CD4-positive, alpha-beta T cell treated with Interleukin-10 for 1 hour (primary cell): ENCODE data around the gene GPRC5B.
A peak's percentile ranks its signal among the peaks of the same experiment; 100 is the strongest.

Experiments
- DNase-seq: peaks from one replicate; pipeline ENCODE4 v3.0.0-alpha.2; 2020

GPRC5B gene

DNA sequence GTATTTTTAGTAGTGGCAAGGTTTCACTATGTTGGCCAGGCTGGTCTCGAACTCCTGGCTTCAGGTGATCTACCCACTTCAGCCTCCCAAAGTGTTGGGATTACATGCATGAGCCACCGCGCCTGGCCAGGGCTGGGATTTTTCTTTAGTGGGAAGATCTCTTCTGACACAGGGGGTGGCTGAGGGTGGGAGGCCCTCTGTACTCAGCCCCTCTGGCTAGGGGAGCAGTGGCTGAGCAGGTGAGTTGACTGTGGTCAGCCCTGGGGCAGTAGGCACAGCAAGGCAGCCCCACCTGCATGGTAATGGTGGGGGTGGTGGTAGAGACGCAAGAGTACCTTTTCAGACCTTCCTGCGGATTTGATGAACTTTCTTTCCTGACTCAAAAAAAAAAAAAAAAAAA lies 12.3 kb upstream of the GPRC5B start:
- DNase-seq, result no peak

DNA sequence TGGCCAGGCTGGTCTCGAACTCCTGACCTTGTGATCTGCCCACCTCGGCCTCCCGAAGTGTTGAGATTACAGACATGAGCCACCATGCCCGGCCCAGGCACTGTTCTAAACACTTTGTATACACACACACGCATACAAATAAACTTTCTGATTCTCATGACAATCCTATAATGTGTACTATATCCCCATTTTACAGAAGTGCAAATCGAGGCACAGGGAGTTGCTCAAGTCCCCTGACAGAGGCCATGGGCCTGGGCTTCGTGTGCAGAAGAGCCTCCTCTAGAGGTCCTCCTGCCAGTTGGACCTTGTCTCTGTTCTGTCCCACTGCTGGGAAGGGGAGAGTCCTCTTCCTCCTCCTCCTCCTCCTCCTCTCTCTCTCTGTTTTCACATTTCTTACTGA lies 9.9 kb upstream of the GPRC5B start:
- no peak for DNase-seq

DNA sequence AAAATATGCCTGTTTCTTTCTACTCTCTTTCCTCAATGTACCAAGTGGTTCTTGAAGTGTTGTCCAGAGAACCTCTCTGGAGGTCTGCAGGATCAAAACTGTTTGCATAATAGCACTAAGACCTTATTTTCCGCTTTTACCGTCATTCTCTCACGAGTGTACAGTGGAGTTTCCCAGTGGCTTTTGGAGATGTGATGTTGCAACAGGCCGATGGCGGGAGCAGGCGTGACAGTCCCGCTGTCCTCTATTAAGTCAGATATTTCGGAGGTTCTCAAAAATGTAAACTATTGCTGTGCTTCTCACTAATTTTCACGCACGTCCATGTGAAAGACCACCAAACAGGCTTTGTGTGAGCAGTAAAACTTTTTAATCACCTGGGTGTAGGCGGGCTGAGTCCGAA lies 8.3 kb upstream of the GPRC5B start:
- DNase-seq, result no peak

DNA sequence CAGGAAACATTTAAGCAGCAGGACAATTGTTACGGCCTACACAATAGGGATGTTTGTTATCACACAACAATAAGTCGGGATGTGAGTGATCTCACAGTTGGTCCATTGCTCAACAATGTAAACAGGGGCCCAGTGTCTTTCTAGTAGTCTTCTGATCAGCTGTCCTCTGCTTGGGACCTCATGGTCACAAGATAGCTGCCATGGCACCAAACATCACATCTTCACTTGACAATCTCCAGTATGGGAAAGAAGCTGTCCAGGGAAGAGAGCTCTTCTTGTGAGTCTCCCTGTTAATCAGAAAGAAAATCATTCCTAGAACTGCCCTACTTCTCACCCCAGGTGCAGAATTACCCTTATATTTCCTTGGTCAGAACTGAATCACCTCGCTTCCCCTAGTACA lies 6.3 kb upstream of the GPRC5B start:
- no peak for DNase-seq

DNA sequence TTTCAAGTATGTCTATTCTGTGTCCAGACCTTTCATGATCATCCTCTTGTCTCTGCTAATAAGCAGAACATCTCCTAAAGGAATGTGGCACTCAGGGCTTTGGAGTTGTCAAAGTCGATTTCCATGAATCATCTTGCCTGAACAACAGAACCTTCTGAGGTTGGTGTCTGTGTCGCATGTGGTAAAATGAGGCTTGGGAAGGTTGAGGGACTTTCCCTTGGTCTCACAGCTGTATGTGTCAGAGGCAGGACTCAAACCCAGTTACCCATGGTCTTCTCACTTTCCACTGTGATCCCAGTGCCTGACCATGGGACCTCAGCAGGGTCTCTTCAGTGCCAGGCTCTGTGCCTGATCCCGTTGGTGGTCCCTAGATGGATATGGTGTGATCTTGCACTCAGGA lies 4.2 kb upstream of the GPRC5B start:
- no peak for DNase-seq

DNA sequence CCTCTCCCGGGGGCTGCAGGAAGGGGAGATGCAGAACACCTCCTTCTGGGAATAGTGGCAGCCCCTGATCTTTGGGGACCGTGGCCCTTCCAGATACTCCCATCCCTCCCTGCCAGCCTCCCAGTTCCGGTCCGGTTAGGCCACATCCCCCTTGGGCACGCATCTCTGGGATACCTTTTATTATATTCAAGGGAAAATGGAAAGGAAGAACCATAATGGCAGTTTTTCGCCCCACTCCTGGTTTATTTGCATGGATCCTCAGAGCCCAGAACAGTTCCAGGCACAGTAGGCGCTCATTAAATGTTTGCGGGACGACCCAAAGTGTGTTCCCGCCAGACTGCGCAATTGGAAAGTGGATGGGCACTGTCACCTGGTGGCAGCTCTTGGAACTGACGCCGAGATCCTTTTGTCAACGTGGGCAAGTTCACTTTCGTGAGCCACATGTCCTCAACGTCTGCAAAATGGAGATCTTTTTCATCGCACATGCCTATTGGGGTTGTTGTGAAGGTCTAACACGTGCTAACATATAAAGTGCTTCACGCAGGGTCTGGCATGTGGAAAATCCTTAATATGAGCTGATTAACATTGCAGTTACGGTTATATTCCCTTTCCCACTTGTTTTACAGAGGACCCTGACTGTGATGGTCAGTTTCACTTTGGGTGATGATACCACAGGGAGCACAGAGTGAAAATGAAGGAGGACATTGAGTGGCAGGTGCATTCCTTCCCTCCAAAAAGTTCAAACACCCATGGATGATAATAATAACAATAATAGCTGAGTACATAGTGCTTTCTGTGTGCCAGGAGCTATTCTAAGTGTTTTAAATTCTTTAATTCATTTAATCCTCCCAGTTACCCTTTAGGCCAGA lies 1.7 kb upstream of the GPRC5B start:
- DNase-seq, result peak; percentile 84

DNA sequence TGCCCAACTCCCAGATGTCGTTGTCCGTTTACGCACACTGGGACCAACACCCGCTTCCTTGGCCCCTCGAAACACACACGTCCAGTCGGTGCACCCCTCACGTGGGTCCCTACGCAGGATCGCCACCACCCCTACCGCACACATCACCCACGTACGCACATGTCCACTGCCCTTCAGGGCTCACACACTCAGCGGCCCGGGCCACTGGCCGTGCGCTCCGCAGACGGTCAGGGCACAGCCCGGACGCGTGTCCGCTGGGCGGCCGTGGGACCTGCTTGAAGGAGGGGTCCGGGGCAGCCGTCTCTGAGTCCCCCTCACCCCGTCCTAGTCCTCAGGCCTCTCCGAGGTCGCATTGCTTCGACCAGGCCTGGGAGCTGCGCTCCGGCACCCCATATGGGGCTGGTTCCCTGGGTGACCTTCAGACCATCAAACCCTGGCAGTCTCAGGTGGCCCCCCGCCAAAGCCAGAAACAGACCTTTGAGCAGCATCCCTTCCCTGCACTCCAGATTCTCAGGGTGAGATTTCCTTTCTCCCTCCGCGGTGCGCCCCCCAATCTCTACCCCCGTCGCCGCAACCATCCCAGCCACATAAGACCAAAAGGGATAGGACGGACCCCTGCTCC lies 914 bp upstream of the GPRC5B start:
- no peak for DNase-seq

DNA sequence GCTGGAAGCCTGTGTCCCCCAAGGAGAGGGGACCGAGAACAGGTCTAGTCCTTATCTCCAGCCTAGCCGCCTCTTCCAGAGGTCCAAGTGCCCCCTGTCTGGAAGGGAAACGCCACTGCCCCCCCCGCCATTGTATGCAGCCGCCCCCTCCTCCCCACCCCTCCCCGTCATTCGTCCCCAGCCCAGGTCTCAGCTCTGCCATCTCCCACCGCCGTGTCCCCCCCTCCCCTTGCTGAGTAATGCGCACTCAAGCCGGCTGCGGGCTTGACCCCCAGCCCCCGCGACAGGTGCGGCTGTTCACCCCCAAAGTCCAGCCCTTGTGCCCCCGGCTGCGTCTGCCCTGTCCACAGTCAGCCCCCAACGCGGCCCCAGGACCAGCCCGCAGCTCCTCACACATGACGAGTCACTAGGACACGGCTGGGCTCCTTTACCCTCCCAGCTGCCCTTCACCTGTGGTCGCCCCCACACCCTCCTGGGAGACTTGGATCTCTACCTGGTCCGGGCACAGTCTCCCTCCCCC lies 622 bp downstream of the GPRC5B start:
- DNase-seq, result no peak

DNA sequence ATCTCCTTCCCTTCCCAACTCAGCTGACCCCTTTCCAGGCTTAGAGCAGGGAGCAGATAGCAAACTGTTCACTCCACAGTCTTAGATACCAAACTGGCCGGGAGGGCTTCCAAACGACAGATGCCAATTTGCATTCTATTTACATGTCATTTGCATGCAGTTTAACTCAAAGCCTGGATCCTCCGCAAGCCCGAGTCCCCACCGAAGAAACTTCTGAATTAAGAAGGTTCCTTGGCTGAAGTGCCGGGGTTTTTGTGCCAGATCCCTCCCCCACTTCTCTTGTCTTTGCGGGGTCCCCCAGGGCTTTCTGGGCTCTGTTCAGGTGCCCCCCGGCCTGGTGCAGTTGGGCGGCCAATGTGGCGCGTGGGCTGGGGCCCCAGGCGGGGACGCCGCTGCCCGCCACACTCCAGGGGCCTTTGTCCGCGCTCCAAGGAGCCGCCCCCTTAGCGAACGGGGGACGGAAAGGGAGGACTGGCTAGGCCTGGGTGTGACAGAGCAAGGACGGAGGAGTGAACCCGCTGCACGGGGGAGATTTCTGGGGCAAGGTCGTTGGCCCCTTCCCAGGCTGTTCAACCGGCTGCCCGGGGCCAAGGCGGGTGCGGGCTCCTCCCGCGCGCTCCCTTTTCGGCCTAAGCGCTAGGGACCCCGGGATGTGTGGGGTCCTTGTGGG lies 1.2 kb downstream of the GPRC5B start:
- no peak for DNase-seq

DNA sequence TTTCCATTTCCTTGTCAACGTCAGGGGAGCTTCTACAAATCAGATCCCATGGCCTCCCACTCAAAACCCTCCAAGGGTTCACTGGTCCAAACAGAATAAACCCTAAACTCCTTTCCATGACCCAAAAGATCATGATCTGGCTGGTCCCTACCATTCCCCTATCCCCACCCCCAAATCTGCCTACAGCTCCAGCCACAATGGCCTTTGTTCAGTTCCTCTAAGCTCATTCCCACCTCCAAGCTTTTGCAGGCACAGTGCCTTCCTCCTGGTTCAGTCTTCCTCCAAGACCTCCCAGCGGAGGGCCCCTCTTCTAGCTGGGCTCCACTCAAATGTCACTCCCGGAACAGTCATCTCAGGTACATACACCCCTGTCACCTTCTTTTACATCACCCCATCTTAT lies 2.0 kb downstream of the GPRC5B start:
- no peak for DNase-seq

DNA sequence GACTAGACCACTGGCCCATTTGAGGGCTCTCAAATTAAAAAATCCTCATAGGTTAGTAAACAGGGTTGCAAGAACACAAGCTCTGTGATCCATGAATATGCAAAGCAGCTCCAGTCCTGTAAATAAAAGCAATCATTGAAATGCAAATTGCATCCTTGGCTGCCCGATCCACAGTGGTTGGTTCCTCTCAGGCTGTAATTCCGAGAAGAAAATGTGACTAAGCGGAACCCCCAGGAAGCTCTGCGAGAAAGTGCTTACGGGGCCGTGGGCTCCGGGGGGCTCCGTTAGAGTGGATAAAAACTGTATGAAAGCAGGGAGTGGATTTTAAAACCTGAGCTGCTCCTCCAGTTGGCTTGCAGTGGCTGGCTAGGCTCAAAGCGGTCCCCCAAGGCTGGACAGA lies 2.5 kb downstream of the GPRC5B start:
- DNase-seq, result no peak

DNA sequence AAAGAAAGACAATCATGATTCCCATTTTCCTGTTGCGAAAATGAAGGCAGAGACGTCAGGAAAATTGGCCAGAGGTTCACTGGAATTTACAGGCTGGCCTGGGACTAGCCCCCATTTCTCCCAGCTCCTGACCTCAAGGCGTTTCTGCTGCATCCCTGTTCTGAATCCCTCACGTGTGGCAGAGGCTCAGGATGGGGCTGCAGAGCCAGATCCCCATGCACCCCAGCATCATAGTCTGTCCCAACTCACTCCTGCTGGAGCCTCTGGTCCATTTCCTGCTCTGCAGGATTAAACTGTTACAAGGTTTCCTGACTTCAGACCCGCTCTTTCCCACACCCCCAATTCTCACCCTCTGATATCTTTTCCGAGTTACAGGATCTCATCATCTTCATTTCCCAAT lies 2.9 kb downstream of the GPRC5B start:
- no peak for DNase-seq

DNA sequence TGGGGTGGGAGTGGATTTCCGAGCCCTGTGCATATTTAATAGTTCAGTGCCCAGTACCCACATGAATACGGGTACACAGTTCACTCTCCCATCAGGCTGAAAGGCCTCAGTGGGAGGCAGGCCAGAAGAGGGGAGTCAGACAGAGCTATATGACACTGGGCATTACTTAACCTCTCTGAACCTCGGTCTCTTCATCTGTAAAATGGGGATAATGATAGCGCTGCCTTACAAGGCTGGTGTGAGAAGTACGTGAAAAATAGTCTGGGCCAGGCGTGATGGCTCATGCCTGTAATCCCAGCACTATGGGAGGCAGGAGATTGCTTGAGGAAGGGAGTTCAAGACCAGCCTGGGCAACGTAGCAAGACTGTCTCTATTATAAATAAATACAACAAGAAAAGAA lies 3.6 kb downstream of the GPRC5B start:
- no peak for DNase-seq

DNA sequence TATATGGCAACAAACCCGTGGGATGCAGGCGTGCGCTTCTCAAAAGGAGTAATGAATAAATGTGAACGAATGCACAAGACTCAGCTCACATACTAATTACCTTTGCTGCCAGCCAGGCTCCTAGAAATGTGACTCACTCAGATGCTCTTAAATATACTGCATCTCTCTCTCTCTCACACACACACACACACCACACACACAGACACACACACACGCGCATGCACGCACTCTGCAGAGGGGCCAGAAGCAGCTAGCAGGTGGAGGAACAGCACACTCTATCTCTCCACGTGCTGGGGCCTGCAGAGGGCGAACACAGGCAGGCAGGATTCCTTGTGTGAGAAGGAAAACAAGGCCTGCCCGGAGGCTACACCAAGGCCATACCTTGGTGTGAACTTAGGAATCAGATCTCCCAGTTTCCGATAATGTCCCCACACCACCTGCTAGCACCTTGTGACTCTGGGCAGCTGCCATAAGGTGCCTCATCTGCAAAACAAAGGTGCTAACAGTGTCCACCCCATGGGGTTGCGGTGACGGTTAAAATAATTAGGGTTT lies 5.3 kb downstream of the GPRC5B start:
- no peak for DNase-seq

DNA sequence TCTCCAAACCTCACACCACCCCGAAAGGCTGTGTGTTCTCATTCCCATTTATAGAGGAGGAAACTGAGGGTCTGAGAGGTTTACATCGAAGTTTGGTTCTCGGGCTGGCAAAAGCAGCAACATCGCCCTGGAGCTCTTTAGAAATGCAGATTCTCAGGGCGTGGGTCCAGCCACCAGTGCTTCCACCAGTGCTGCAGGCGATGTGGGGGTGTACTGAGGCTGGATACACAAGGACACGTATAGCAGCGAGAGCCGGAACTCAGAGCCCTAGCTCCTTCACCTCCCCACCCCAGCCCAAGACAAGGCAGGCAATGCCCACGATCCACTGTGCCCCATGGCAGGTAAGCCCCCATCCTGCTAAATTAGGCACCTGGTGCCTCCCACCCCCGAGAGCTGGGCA lies 5.9 kb downstream of the GPRC5B start:
- DNase-seq, result no peak

DNA sequence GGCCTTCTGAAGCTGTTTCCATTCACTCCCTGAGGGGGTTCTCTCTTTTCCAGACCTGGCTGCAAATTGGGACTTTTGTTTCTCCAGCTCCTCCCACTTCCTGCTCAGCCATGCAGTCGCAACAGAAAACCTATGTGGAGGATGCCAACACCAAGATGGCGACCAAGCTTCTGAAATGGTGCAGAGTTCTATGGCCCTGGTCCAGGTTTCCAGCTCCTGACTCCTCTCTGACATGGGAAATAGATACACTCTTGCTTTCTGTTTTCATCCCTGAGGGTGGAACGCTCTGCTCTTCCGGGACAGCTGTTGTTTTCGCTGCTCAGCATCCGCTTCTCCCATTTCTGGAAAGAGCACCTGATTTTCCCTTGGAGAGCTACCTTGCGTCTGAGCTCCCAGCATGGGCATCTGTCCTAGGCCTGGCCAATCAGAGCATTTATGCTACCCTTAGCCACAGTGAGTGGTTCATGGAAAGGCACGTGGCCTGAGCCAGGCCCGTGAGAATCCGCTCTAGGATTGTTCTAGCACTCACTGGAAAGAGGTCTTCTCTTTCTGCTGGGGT lies 8.1 kb downstream of the GPRC5B start:
- DNase-seq, result no peak

DNA sequence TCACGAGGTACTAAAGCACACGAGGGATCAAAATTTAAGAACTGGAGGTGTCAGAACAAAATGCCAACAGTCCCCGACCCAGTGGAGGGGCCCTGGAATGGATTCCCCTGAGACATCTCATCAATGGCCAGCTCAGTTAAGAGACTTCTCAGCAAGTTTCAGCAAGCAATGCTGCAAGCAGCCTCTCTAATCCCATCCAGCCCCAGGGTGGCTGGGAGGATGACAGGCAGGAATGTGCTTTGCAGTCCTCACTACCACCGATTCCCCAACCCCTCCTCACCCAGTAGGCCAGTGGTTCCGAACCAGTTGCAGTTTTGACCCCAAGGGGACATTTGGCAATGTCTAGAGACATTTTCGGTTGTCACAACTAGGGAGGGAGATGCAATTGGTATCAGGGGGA lies 8.7 kb downstream of the GPRC5B start:
- DNase-seq, result no peak

DNA sequence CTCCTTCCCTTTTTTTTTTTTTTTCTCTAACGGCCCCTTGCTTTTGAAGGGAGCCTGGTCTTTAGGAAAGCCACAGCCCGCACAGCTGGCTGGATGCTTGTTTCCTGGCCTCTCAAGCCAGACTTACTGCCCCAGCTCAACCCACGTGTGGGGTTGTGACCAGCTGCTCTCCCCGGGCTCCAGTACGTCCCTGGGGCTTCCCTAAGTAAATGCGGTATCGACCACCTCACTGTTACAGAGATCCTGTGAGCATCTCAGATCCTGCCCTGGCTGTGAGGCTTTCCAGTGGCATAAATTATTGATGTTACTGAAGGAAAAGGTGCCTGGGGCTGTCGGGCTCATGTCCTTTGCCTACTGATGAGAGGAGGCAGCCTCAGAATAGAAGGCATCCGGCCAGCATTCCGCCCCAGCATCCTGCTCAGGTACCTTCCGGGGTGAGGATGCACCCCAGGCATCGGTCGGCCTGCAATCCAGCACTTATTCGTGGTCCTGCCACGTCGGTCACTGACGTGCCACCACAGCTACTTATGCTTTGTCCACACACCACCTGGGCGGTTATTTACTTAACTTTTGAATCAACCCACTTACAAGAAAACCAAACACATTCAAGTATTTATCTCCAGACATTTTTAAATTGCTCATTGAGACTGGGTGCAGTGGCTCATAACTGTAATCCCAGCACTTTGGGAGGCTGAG lies 9.6 kb downstream of the GPRC5B start:
- DNase-seq, result no peak

DNA sequence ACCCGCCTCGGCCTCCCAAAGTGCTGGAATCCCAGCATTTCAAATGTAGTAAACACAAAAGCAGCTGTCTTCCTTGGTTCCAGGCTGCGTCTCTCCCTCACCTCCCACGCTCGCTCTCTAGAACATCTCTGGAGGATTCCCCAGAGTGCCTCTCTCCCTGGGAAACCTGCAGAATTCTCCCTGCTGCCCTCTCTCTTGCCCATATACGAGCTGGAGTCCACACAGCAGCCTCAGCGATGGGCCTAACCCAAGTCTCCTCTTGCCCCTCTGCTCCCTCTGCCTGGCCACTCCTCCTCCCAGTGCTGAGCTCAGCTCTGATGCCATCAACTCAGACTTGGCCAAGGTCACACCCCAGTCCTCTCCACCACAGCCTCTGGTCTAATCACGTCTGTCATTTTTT lies 10.6 kb downstream of the GPRC5B start:
- no peak for DNase-seq

DNA sequence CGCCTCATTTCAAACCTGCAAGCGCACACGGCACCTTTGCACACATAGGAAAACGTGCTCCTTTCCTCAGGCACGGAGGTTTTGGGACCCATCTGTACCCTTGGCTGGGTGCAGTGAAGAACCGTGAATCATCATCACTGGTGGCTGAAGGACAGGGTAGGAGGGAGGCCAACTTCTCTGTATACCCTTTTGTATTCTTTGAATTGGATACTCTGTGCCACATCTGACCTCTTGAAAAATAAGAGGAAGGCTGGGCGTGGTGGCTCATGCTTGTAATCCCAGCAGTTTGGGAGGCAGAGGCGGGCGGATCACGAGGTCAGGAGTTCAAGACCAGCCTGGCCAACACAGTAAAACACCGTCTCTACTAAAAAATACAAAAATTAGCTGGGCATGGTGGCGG lies 11.7 kb downstream of the GPRC5B start:
- DNase-seq, result no peak

DNA sequence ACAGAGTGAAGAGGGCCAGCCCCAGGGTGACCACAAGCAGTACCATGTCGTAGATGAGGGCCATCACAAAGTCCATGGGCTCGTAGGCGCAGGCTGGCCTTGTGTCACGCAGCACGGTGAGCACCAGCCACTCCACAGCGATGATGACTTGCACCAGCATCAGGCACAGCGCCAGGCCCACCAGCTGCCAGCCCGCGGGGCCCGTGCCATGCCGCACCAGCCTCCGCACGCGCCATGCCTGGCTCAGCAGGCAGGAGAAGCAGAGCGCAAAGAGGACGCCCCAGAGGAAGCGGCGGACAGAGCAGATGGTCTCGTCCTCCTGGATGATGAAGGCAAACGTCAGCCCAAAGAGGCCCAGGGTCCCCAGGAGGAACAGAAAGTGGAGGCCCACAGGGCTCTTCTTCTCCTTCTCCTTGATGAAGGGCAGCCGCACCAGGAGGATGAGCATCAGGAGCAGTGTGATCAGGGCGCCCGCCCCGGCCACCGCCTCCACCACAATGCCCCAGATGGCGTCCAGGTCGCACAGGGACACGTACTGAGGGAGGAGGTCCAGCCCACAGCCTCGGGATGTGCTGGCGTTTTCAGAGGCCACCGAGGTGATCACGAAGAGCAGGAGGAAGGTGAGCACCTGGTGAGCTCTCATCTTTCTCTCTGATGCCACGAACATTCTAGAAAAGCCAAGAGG lies 12.3 kb downstream of the GPRC5B start:
- DNase-seq, result no peak

DNA sequence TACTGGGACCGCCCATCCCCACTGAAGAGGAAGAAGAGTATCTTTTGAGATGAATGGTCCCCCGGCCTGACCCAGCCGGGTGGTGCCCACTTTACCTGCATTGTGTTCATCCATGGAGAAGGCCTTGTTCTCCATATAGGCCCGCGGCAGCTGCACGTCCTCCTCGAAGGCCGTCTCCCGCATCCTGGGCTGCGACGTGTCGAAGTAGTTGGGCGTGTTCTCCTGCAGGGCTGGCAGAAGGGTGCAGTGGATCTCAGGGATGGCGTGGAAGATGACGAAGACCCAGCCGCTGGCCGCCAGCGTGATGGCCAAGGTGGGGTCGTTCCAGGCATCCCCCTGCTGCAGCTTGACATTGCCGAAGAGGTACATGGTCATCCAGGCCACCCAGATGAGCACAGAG lies 12.9 kb downstream of the GPRC5B start:
- DNase-seq, result no peak
